IPS-11a (cell line): ENCODE data around the gene MZT2A.
"Not testable (repeated sequence)": the region's sequence is repeated elsewhere in the genome, so short reads cannot be mapped to it uniquely, and the experiment has no call there.

Experiments used
- H3K4me3 ChIP-seq: one replicate; pipeline ENCODE4 v1.5.1; 2013; ENCODE audit warnings: low read depth, low read length, control low read depth

Gene MZT2A

GRCh38 chr2:131520526-131520925 lies 28.3 kb upstream of the MZT2A start:
- no peak overlapping the region for H3K4me3 ChIP-seq

- not testable (repeated sequence) for H3K4me3 ChIP-seq
Measured at GRCh38 chr2:131519871-131520470, 27.8 kb upstream of the MZT2A start.

- H3K4me3 ChIP-seq: no peak overlapping the region
Measured at GRCh38 chr2:131519466-131519865, 27.3 kb upstream of the MZT2A start.

GRCh38 chr2:131518531-131518930 lies 26.3 kb upstream of the MZT2A start:
- H3K4me3 ChIP-seq: not testable (repeated sequence)

GRCh38 chr2:131517856-131518255 lies 25.7 kb upstream of the MZT2A start:
- H3K4me3 ChIP-seq: not testable (repeated sequence)

GRCh38 chr2:131517106-131517831 lies 25.1 kb upstream of the MZT2A start:
- no peak overlapping the region for H3K4me3 ChIP-seq

GRCh38 chr2:131516621-131517020 lies 24.4 kb upstream of the MZT2A start:
- H3K4me3 ChIP-seq: not testable (repeated sequence)

GRCh38 chr2:131516011-131516410 lies 23.8 kb upstream of the MZT2A start:
- H3K4me3 ChIP-seq: no peak overlapping the region

- H3K4me3 ChIP-seq: not testable (repeated sequence)
Measured at GRCh38 chr2:131515235-131515634, 23.0 kb upstream of the MZT2A start.

GRCh38 chr2:131514408-131515166 lies 22.4 kb upstream of the MZT2A start:
- not testable (repeated sequence) for H3K4me3 ChIP-seq

- H3K4me3 ChIP-seq: not testable (repeated sequence)
Measured at GRCh38 chr2:131511969-131512870, 20.0 kb upstream of the MZT2A start.

- not testable (repeated sequence) for H3K4me3 ChIP-seq
Measured at GRCh38 chr2:131511291-131511968, 19.2 kb upstream of the MZT2A start.

- no peak overlapping the region for H3K4me3 ChIP-seq
Measured at GRCh38 chr2:131509615-131510014, 17.4 kb upstream of the MZT2A start.

- not testable (repeated sequence) for H3K4me3 ChIP-seq
Measured at GRCh38 chr2:131504082-131504750, 12.0 kb upstream of the MZT2A start.

- not testable (repeated sequence) for H3K4me3 ChIP-seq
Measured at GRCh38 chr2:131503587-131503986, 11.4 kb upstream of the MZT2A start.

- H3K4me3 ChIP-seq: not testable (repeated sequence)
Measured at GRCh38 chr2:131498321-131498973, 6.2 kb upstream of the MZT2A start.

- H3K4me3 ChIP-seq: not testable (repeated sequence)
Measured at GRCh38 chr2:131495506-131495905, 3.3 kb upstream of the MZT2A start.

GRCh38 chr2:131493199-131493968 lies 1.2 kb upstream of the MZT2A start:
- peak overlapping the region; percentile 85 for H3K4me3 ChIP-seq
